Stomach smooth muscle (tissue), 2 donors: Measurements from ENCODE around the gene RGS17.

Experiments
- H3K27ac ChIP-seq: one replicate; pipeline ENCODE4 v1.7.0; 2013; ENCODE audit warnings: mild to moderate bottlenecking, low read length, inconsistent platforms
- H3K27me3 ChIP-seq, 2 donors: one replicate each; pipeline ENCODE4 v1.7.0; 2013; ENCODE audit warnings: low read length in 2 of 2; ENCODE audit not compliant: insufficient read depth in 2 of 2, control insufficient read depth in 1 of 2
- H3K36me3 ChIP-seq, 2 donors: one replicate each; pipeline ENCODE4 v1.7.0; 2013; ENCODE audit warnings: low read length in 2 of 2; ENCODE audit not compliant: control insufficient read depth in 2 of 2, insufficient read depth in 2 of 2
- H3K4me1 ChIP-seq: one replicate; pipeline ENCODE4 v1.7.0; 2013; ENCODE audit warnings: low read length; ENCODE audit not compliant: control insufficient read depth, insufficient read depth
- H3K4me3 ChIP-seq, 2 donors: one replicate each; pipeline ENCODE4 v1.7.0; 2013; ENCODE audit warnings: low read length in 2 of 2
- H3K9ac ChIP-seq, 2 donors: one replicate each; pipeline ENCODE4 v1.7.0; 2013; ENCODE audit warnings: low read length in 2 of 2, mild to moderate bottlenecking in 1 of 2
- H3K9me3 ChIP-seq, 2 donors: one replicate each; pipeline ENCODE4 v1.7.0; 2013; ENCODE audit warnings: low read length in 2 of 2; ENCODE audit not compliant: control insufficient read depth in 2 of 2
- donor health status: healthy.
- donor health status: Pancreatic carcinoma.

RGS17 gene

GRCh38 chr6:153131037-153131981, at the start of gene RGS17:
RGS17 (minus strand) TSS chr6:153131282; CDS start chr6:153044018, 87,264 bp downstream.
- Histone ChIP-seq H3K9me3 (no peaks in the 10 kb centered on the region), H3K4me1 (peaks cover 14% of the 10 kb centered on the region), H3K4me3 (peak within 1 kb of the TSS; percentile 79 to 84), H3K27ac (peak within 1 kb of the TSS; percentile 46), H3K9ac (peak within 1 kb of the TSS; percentile 48 to 66), H3K36me3 (no peaks in the 10 kb centered on the region), H3K27me3 (peaks cover 5 to 21% of the 10 kb centered on the region in 2 donors)

- no peak overlapping the region for H3K4me3 ChIP-seq
- no peaks in the 10 kb centered on the region for H3K36me3 ChIP-seq
- H3K4me1 ChIP-seq: no peaks in the 10 kb centered on the region
- H3K9ac ChIP-seq: no peak overlapping the region
- no peaks in the 10 kb centered on the region for H3K9me3 ChIP-seq
- no peak overlapping the region for H3K27ac ChIP-seq
- no peaks in the 10 kb centered on the region for H3K27me3 ChIP-seq
Measured at GRCh38 chr6:153172815-153173214, 41.7 kb upstream of the RGS17 start.

- H3K27me3 ChIP-seq: no peaks in the 10 kb centered on the region
- no peak overlapping the region for H3K4me3 ChIP-seq
- no peak overlapping the region for H3K27ac ChIP-seq
- no peaks in the 10 kb centered on the region for H3K9me3 ChIP-seq
- no peaks in the 10 kb centered on the region for H3K36me3 ChIP-seq
- H3K9ac ChIP-seq: no peak overlapping the region
- H3K4me1 ChIP-seq: no peaks in the 10 kb centered on the region
Measured at GRCh38 chr6:153170511-153170910, 39.4 kb upstream of the RGS17 start.

GRCh38 chr6:153167907-153168306, 36.8 kb upstream of the RGS17 start:
- no peak overlapping the region for H3K4me3 ChIP-seq
- no peak overlapping the region for H3K9ac ChIP-seq
- no peaks in the 10 kb centered on the region for H3K9me3 ChIP-seq
- H3K27ac ChIP-seq: no peak overlapping the region
- no peaks in the 10 kb centered on the region for H3K4me1 ChIP-seq
- H3K36me3 ChIP-seq: no peaks in the 10 kb centered on the region
- no peaks in the 10 kb centered on the region for H3K27me3 ChIP-seq

- Histone ChIP-seq H3K27ac (no peak overlapping the region), H3K9me3 (no peaks in the 10 kb centered on the region), H3K36me3 (no peaks in the 10 kb centered on the region), H3K4me1 (no peaks in the 10 kb centered on the region), H3K9ac (no peak overlapping the region), H3K27me3 (no peaks in the 10 kb centered on the region), H3K4me3 (no peak overlapping the region)
Measured at GRCh38 chr6:153167061-153167891, 36.2 kb upstream of the RGS17 start.

GRCh38 chr6:153162646-153163045, 31.6 kb upstream of the RGS17 start:
- Histone ChIP-seq H3K27ac (no peak overlapping the region), H3K36me3 (no peaks in the 10 kb centered on the region), H3K9me3 (no peaks in the 10 kb centered on the region), H3K9ac (no peak overlapping the region), H3K27me3 (no peaks in the 10 kb centered on the region), H3K4me1 (no peaks in the 10 kb centered on the region), H3K4me3 (no peak overlapping the region)

GRCh38 chr6:153162172-153162571, 31.1 kb upstream of the RGS17 start:
- H3K4me3 ChIP-seq: no peak overlapping the region

GRCh38 chr6:153160221-153160620, 29.1 kb upstream of the RGS17 start:
- Histone ChIP-seq H3K36me3 (no peaks in the 10 kb centered on the region), H3K4me1 (no peaks in the 10 kb centered on the region), H3K27ac (no peak overlapping the region), H3K4me3 (no peak overlapping the region), H3K9ac (no peak overlapping the region), H3K9me3 (no peaks in the 10 kb centered on the region), H3K27me3 (no peaks in the 10 kb centered on the region)

More at GRCh38 chr6:153162172-153162571, 31.1 kb upstream of the RGS17 start:
- Histone ChIP-seq H3K27ac (no peak overlapping the region), H3K36me3 (no peaks in the 10 kb centered on the region), H3K4me1 (no peaks in the 10 kb centered on the region), H3K9ac (no peak overlapping the region), H3K9me3 (no peaks in the 10 kb centered on the region), H3K27me3 (no peaks in the 10 kb centered on the region)

- Histone ChIP-seq H3K27me3 (no peaks in the 10 kb centered on the region), H3K27ac (no peak overlapping the region), H3K36me3 (no peaks in the 10 kb centered on the region), H3K9ac (no peak overlapping the region), H3K4me3 (no peak overlapping the region), H3K4me1 (no peaks in the 10 kb centered on the region), H3K9me3 (no peaks in the 10 kb centered on the region)
Measured at GRCh38 chr6:153150752-153151440, 19.8 kb upstream of the RGS17 start.

- Histone ChIP-seq H3K4me3 (no peak overlapping the region), H3K9ac (no peak overlapping the region), H3K36me3 (no peaks in the 10 kb centered on the region), H3K27me3 (no peaks in the 10 kb centered on the region), H3K4me1 (no peaks in the 10 kb centered on the region), H3K9me3 (no peaks in the 10 kb centered on the region), H3K27ac (no peak overlapping the region)
Measured at GRCh38 chr6:153150371-153150751, 19.3 kb upstream of the RGS17 start.
